Posterior cingulate gyrus (tissue), 11 donors: ENCODE measurements around the gene FAM200A.
"Not testable (repeated sequence)": the region's sequence is repeated elsewhere in the genome, so short reads cannot be mapped to it uniquely, and the experiment has no call there.

Experiments
- DNase-seq, 10 donors: peaks; one replicate each; pipeline versions ENCODE4 v3.0.0 to v3.0.0-alpha.2; 2020 to 2021; ENCODE audit warnings: mixed read lengths in 3 of 10
- intact Hi-C: fragments of 100-400 bp; cut with DNase I; formaldehyde crosslinking; loops from one replicate; pipeline ENCODE4 v1.15.1; 2023

The FAM200A gene

GRCh38 chr7:99551767-99552463 is at the start of gene FAM200A:
Gene FAM200A, minus strand, starts transcription at chr7:99552114. Its CDS starts 3,707 bp downstream, at chr7:99548407.
- intact Hi-C loops: loop anchor here (2.0 kb wide), 1 partner anchor 47 kb away; the partner anchor contains the start of gene ZKSCAN5
- peak; percentile 84 to 98 (median 90) for DNase-seq

DNA sequence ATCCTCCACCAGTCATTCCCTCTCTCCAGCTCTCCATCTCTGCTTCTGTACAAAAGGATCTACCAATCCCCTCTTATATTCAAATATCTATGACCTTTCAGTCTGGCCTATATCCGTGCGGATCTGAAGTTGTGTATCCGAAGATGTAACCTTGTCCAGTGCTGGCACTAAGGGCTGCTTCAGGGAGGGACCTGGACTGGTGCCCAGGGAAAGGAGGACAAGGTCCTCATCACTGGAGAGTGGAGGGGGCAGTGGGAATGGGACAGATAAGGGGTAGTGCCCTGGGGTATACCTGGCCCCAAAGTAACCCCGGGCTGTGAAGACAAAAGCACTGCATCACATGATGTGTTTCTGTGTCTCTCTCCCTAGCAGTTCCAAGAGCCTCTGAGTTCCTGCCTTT is 47.9 kb upstream of the FAM200A start:
- intact Hi-C loops: no loop called here
- DNase-seq: no peak

DNA sequence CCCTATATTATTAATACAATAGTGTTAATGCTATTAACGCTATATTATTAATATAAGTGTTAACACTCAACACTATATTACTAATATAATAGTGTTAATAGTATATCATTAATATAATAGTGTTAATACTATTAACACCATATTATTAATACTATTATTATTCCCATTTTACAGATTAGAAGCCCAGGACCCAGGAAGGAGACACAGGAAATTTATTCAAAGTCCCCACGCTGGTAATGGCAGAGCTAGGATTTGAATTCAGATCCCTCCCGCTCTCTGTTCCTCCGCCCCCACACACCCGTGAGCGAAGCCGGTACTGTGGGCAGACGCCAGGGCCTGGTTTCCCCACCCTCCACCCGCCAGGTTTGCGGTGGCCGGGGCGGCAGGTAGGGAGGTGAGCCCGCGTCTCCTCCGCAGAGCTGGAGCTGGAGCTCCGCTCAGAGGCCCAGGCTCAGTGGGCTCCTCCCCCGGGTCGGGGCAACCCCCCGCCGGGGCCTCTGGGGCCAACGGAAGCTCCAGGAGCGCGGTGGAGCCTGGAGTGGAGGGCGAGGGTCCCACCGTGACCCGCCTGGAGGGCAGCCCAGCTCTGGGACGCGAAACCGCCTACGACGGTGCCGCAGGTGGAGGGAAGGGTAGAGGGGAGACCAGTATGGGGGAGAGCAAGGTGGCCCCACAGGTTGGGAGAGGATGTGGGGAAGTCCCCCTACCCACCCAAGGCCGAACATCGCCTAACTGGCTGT is 46.0 kb upstream of the FAM200A start, which contains the start of gene TMEM225B:
TMEM225B (plus strand) TSS at position 506 of the 740 bp plus-strand sequence. CDS start 6,122 bp downstream, outside the sequence.
- no peak for DNase-seq
- intact Hi-C loops: no loop called here

DNA sequence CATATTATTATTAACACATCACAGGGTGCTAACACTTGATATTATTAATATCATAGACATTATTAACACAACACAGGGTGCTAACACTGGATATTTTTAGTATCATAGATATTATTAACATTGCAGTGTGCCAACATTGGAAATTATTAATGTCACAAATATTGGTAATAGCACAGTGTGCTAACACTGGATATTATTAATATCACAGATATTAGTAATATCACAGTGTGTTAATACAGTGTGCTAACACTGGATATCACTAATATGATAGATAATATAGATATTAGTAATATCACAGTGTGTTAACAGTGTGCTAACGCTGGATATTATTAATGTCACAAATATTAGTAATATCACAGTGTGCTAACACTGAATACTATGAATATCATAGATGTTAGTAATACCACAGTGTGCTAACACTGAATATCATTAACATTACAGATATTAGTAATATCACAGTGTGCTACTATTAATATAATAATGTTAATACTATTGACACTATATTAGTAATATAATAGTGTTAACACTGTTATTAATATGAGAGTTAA is 44.6 kb upstream of the FAM200A start:
- intact Hi-C loops: no loop called here
- DNase-seq: no peak

DNA sequence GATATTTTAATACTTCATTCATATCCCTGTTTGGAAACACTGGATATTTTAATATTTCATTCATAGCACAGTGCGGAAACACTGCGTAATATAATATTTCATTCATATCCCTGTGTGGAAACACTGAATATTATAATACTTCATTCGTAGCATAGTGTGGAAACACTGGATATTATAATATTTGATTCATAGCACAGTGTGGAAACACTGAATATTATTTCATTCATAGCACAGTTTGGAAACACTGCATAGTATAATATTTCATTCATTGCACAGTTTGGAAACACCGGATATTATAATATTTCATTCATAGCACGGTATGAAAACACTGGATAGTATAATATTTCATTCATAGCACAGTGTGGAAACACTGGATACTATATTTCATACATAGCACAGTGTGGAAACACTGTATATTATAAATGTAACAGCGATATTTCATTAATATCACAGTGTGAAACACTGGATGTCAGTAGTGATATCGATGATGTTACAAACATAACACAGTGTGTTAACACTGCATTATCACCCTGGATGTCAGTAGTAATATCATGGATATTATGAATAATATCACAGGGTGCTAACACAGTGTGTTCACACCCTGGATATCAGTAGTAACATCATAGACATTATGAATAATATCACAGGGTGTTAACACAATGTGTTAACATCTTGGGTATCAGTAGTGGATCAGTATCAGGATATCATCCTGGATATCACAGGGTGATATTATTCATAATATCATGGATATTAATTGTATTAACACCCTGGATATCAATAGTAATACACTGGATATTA is 43.2 kb upstream of the FAM200A start:
- intact Hi-C loops: no loop called here
- DNase-seq: no peak

- intact Hi-C loops: no loop called here
- no peak for DNase-seq
Measured at GRCh38 chr7:99588868-99589267, 37.0 kb upstream of the FAM200A start.

- DNase-seq, intact Hi-C loops: not testable (repeated sequence)
Measured at GRCh38 chr7:99580778-99581332, 28.9 kb upstream of the FAM200A start.

DNA sequence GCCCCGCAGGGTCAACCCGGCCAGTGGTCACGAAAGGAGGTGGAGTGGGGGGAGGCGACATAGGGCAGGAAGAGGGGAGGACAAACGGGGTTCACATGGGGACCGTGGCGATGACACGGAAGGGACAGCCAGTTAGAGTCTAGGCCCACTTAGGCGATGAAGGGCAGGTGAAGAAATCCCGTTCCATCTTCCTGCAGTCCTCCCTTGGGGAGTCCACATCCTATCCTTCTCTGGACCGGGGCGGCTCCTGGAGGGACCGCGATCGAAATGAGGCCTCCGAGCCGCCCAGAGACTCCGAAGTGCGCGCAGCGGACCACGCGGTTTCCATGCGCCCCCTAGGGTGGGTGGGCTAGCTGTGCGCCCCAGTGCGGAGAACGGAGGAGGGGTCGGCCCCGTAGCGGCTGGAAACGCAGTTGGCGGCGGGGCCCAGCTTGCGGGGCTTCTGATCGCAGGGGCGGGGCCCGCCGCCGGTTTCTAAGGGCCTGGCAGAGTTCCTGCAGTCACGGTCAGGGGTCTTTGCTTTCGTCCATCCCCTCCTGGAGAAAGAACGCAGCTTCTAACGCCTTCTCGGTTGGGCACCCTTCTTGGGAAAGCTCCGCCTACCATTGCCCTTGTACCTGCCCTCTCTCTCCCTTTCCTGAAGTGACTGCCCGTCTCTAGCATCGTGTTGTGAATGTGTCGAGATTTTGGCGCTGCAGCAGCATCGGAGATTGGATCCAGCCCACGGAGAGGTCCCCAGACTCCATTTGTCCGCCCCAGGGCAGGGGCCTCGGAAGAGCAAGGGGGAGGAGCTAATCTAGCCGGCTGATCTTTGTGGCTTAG is 28.3 kb upstream of the FAM200A start:
- peak in 9 of 10 donors; percentile 38 to 93 (median 51) for DNase-seq
- intact Hi-C loops: no loop called here

GRCh38 chr7:99579281-99579955 is 27.5 kb upstream of the FAM200A start:
- DNase-seq: peak in 1 of 10 donors; percentile 80
- intact Hi-C loops: no loop called here

- no peak for DNase-seq
- intact Hi-C loops: no loop called here
Measured at GRCh38 chr7:99576251-99576650, 24.3 kb upstream of the FAM200A start.

DNA sequence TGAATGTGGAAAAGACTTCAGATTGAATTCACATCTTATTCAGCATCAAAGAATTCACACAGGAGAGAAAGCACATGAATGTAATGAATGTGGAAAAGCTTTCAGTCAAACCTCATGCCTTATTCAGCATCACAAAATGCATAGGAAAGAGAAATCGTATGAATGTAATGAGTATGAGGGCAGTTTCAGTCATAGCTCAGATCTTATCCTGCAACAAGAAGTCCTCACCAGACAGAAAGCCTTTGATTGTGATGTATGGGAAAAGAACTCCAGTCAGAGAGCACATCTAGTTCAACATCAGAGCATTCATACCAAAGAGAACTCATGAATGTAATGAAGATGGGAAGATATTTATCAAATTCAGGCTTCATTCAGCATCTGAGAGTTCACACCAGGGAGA is 21.3 kb upstream of the FAM200A start:
- intact Hi-C loops: no loop called here
- DNase-seq: no peak

DNA sequence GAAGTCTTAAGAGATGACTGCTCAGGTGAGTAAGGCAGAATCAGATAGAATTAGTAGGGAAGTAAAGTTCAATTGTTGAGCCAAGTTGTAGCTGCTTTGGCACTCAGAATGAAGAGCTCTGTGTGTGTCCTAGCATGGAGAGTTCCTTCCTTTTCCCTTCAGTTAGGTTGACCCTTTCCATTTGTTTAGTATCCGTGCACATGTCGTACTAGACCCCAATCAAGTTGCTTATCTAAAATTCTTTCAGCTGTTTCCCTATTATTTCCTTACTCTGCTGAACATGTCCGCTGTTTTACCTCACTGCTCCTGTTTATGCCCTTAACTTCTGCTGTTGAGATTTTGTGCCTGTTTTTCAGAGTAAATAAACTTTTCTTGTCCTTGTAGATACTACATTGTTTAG is 19.9 kb upstream of the FAM200A start:
- intact Hi-C loops: no loop called here
- no peak for DNase-seq

DNA sequence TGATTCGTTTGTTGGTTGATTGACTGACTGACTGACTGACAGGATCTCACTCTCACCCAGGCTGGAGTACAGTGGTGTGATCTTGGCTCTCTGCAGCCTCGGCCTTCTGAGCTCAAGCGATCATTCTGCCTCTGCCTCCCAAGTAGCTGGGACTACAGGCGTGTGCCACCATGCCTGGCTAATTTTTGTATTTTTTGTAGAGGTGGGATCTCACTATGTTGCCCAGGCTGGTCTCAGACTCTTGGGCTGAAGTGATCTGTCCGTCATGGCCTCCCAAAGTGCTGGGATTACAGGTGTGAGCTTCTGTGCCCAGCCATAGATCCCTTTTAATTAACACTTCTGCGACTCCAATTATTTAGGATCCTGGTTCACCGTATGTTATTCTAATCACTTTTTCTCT is 16.9 kb upstream of the FAM200A start:
- intact Hi-C loops, DNase-seq: not testable (repeated sequence)

DNA sequence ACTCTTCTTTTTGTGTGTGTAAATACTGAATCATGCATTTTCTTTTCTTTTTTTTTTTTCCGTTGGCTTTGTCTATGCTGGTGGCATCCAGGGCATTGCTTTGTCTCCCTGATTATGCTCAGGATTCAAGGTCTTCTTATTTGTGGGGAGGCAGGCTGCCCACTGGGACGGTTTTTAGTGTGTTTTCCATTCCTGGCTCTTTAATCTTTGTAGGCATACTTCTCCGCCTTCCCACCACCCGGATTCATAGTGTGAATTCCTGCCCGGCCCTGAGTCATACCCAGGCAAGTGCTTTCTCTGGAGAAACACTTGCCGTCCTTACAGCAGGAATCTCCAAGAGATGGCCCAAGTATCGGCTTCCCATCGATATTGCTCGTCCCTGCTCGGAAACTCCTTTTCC is 11.7 kb upstream of the FAM200A start:
- DNase-seq: peak in 2 of 10 donors; percentile 25 to 75
- intact Hi-C loops: no loop called here

DNA sequence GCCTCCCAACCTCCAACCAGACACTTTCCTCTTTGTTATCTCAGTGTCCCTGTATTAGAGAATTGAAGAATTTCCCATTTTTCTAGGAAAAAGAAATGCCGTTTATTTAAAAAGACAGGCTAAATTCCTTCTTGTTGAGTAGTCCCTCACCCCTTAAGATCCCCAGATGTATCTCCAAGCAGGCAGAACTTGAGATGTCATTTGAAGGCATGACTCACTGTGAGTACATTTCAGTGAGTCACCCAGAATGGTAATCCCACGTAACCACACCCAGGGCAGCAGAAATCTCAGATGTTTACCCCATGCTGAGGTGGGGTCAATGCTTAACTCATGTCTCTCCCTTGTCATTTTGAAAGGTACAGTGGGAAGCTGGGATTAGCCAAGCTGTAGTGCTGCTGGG is 10.9 kb upstream of the FAM200A start:
- DNase-seq: no peak
- intact Hi-C loops: no loop called here

- DNase-seq: no peak
- intact Hi-C loops: no loop called here
Measured at GRCh38 chr7:99562114-99562784, 10.3 kb upstream of the FAM200A start.

DNA sequence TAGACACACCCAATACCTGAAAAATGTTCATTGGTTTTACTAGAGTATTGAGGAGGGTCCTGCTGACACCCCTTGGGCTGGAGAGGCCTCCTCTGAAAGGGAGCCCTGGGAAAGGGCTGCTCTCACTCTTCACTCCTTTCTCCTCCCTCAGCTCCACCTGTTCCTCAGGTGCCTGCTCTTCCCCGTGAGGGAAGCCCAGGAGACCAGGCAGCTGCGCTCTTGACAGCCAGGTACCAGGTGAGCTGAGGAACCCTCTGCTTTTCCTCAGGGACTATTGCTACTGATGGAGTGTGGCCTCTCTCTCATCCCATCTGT is 9.8 kb upstream of the FAM200A start:
- intact Hi-C loops: no loop called here
- DNase-seq: no peak
